ENCODE results near the gene FANCM. TPM values are rescaled to one million over a fixed set of nuclear protein-coding genes. Genes with fewer than 3 reads are reported as not detected.

The FANCM gene
- total RNA-seq, 1 donor from 2014 or later = 12.9 TPM

DNA sequence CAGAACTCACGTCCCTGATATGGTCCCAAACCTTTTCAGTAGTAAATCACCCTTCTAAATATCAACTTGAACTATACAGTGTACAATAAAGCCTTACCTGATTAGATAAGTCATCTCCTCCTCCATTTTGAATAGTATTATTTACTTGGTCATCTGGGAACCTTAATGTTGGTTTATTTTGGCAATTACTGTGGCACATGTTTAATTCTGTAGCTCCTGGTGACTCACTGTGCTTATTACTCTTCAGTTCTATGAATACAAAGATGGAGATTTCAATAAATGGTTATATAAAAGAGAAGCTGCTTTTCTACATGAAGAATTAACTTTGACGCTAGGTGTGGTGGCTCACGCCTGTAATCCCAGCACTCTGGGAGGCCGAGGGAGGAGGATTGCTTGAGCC lies 91.8 kb downstream of the FANCM start:
- DNase-seq = no peak

DNA sequence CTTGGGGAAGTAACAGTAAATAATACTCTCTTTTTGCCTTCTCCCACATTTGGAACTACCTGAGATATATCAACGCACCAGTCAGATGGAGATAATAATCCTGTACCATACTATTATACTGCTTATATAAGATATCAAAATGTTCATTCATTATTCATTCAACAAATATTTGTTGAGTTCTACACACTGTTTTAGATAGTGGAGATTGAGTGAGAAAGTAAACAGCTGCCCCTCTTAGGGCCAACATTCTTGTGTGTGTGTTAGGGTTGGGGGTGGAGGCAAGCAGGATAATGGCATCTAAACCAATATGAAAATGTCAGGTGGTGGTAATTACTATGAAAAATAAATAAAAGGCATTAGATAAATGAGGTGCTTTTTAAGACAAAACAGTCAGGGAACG lies 103.3 kb downstream of the FANCM start:
- DNase-seq = no peak

DNA sequence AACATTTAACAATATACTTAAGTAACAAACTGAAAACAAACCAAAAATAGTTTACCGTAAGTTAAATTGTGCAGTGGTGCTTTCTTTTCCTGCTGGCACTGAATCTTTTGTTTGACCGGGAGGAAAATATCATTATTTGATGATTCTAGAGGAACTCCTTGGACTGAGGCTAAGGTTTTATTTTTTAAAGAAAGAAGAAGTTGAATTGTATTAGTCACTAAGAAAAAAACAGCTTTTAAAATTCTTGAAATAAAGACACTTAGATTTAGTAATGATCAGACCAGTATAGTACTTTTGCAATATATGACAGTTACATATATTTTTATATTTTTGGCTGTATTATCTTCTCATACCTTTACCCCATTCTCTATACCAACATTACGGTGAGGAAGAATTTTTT lies 107.0 kb downstream of the FANCM start:
- DNase-seq = no peak

DNA sequence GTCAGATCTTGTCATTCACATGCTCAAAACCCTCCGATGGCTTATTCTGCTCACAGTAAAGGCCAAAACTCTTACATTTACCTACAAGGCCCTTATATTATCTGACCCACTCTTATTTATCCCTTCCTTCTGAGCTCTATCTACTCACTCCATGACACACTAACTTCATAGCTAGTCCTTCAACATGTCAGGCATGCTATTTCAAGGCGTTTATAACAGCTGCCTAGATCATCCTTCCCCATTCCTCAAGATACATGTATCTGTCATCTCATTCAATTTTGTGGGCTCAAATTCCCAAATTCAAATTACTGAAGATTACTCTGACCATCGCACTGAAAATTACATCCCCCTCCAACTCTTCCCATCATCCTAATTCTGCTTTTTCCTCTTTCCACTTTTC lies 110.4 kb downstream of the FANCM start:
- DNase-seq = no peak

DNA sequence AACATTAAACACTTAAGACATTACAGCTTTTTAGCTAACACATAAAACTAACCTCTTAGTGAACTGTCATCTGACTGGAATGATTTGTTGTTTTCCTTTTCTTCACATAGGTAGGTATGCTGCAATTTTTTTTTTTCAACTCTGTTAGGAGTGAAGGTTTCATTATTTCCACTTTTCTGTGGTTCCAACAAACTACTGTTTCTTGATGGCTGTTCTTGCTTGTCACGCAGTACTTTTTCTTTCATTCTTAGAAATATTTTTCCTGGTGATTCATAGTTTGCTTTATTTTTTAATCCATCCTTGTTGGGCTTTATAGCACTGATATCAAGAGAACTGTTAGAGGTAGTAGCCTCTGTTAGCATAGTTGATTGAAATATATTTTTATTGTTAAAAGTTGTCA lies 111.0 kb downstream of the FANCM start:
- DNase-seq = no peak

DNA sequence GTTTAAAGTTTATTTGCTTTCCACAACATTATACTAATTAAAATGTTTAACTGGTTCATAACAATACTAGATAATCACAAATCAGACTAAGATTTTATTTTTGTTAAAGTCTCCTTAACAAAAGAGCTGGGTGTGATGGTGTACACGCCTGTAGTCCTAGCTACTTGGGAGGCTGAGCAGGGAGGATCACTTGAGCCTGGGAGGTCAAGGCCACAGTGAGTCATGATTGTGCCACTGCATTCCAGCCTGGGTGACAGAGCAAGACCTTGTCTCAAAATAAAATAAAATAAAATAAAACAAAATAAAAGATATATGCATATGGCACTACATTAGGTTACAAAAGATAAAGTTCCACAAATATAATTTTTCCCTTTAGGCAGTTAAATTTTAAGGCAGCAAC lies 111.7 kb downstream of the FANCM start:
- DNase-seq = no peak

DNA sequence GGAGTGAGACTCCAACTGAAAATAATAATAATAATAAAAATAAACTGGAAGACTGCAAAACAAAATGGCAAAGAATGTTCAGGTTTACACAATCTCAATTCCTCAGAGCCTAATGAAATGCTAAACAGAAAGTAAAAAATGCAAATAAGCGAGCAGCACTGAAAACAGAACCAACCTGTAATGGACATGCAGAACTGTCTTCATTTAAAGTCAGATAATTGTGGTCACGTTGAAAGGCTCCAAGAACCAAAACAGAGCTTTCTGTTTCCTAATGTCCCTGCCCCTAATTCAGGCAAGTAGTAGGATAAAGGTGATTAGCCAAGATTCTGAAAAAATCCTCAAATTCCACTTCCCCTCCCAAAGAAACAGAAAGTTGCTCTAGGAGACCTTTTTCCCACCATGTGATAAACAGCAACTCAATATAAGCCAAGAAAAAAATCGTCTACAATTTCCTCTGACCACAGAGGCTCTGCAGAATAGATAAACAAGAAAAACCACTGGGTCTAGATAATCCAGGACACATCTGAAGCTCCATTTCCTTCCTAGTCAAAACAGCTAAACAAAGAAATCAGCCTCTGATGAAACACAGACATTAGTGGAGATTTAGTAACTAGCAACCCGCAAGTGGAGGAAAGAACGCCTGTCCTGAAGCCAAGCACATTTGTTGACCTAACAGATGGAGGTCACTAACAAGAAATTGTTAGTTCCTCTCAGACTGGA lies 114.3 kb downstream of the FANCM start:
- no peak for DNase-seq

Small RNA genes within 50 kb of the gene (small RNA-seq; reads per million reads assigned to genes)
- gene RF00151 (ENCODE audit: low replicate concordance) = 0.62 reads per million, percentile 69 among the genes with 10 or more reads in this experiment
- gene SNORD127 (ENCODE audit: low replicate concordance) = 2,313 reads per million, percentile 99 among the genes with 10 or more reads in this experiment

Other genes with a start within 250 kb of the FANCM start
- gene KLHL28, start 174.0 kb upstream of the FANCM start, total RNA-seq = 26.2 TPM
- gene TOGARAM1, start 173.7 kb upstream of the FANCM start, total RNA-seq = 37.5 TPM
- gene PRPF39, start 51.8 kb upstream of the FANCM start, total RNA-seq = 67.8 TPM
- gene FKBP3, start 1.4 kb upstream of the FANCM start, total RNA-seq = 40.6 TPM
- 52.9 TPM for gene MIS18BP1, start 117.3 kb downstream of the FANCM start, total RNA-seq

All from skin of body (tissue), 3 donors.